Thyroid gland (tissue), 4 donors: ENCODE measurements around the gene BCAM. TPM values are rescaled to one million over a fixed set of nuclear protein-coding genes. Genes with fewer than 3 reads are reported as not detected.

Experiments used
- DNase-seq, 2 donors: peaks; one replicate each; pipeline ENCODE4 v3.0.0-alpha.2; 2019
- H3K27ac ChIP-seq, 3 donors: fragments of 200-600 bp; sonication (generic); 1 replicate in 2 of 3; 2 replicates in 1 of 3; pipeline ENCODE4 v1.5.1; 2016 to 2019; ENCODE audit warnings: mild to moderate bottlenecking in 1 of 3, moderate library complexity in 1 of 3
- H3K27me3 ChIP-seq: fragments of 200-600 bp; sonication (generic); one replicate; pipeline ENCODE4 v1.5.1; 2019
- H3K36me3 ChIP-seq, 2 donors: fragments of 200-600 bp; sonication (generic); one replicate each; pipeline ENCODE4 v1.5.1; 2016 to 2019
- H3K4me1 ChIP-seq, 2 donors: fragments of 200-600 bp; sonication (generic); one replicate each; pipeline ENCODE4 v1.5.1; 2017 to 2019
- H3K4me3 ChIP-seq, 3 donors: fragments of 200-600 bp; sonication (generic); replicated peaks in 1 of 3; 1 replicate in 2 of 3; 2 replicates in 1 of 3; pipeline ENCODE4 v1.5.1; 2016; ENCODE audit warnings: mild to moderate bottlenecking in 1 of 3
- H3K9me3 ChIP-seq: fragments of 200-600 bp; sonication (generic); one replicate; pipeline ENCODE4 v1.5.1; 2017
- CTCF ChIP-seq, 6 experiments: fragments of 200-600 bp in 3 of 6; fragments of 450-650 bp in 3 of 6; sonication (generic) in 3 of 6; IDR thresholded peaks; one replicate each; pipeline ENCODE4 v1.5.1; 2016 to 2019; ENCODE audit warnings: antibody characterized with exemption in 6 of 6, mild to moderate bottlenecking in 2 of 6, inconsistent platforms in 1 of 6, moderate library complexity in 1 of 6
- POLR2A ChIP-seq, 2 donors: fragments of 450-650 bp; IDR thresholded peaks; one replicate each; pipeline ENCODE4 v1.6.1; 2017; ENCODE audit warnings: antibody characterized with exemption in 2 of 2, mild to moderate bottlenecking in 2 of 2, moderate library complexity in 1 of 2
- WGBS, 2 donors: methylation state at CpG; one replicate each; pipeline ENCODE4 v1.1.5; 2017; 5-methylcytosine and 5-hydroxymethylcytosine counted together
- intact Hi-C: fragments of 100-400 bp; cut with DNase I; formaldehyde crosslinking; loops from one replicate; pipeline ENCODE4 v1.15.1; 2023
- total RNA-seq, 4 donors: library from RNA; depleted of rRNA; stranded (reverse); fragments of >200 nt; gene quantifications; one replicate each; pipeline ENCODE4 v1.2.3, GENCODE V29; 2016

BCAM gene
- total RNA-seq, 4 donors from 2014 or later, result 156 to 391 (median 285) TPM

GRCh38 chr19:44783545-44783944 is 25.4 kb upstream of the BCAM start:
- Histone ChIP-seq H3K27ac (no peak overlapping the region), H3K36me3 (no peaks in the 10 kb centered on the region), H3K9me3 (no peaks in the 10 kb centered on the region), H3K27me3 (no peaks in the 10 kb centered on the region), H3K4me3 (no peak overlapping the region), H3K4me1 (peaks cover 0 to 3% of the 10 kb centered on the region in 2 donors)
- intact Hi-C loops, result loop anchor here (10.0 kb wide), 2 partner anchors 171 to 209 kb away; partner anchors contain the start of gene CLPTM1
- 97% methylated on average over 4 of the region's 4 CpGs for WGBS, 2 donors
- DNase-seq, result no peak
- TF ChIP-seq CTCF (IDR thresholded peaks at IDR 0.05) (no peak), POLR2A (IDR thresholded peaks at IDR 0.05) (no peak)

- H3K36me3 ChIP-seq, result no peaks in the 10 kb centered on the region
- no peaks in the 10 kb centered on the region for H3K27me3 ChIP-seq
- DNase-seq, result no peak
- H3K4me3 ChIP-seq, result no peak overlapping the region
- no peak overlapping the region for H3K27ac ChIP-seq
- H3K9me3 ChIP-seq, result no peaks in the 10 kb centered on the region
- 79 to 84% methylated on average over 3 of the region's 3 CpGs for WGBS, 2 donors
- peaks cover 0 to 3% of the 10 kb centered on the region in 2 donors for H3K4me1 ChIP-seq
- intact Hi-C loops, result loop anchor here (10.0 kb wide), 2 partner anchors 170 to 210 kb away; partner anchors contain the start of gene CLPTM1
- no peak for TF ChIP-seq CTCF (IDR thresholded peaks at IDR 0.05)
- TF ChIP-seq POLR2A (IDR thresholded peaks at IDR 0.05), result no peak
Measured at GRCh38 chr19:44785271-44785670, 23.6 kb upstream of the BCAM start.

- TF ChIP-seq CTCF (IDR thresholded peaks at IDR 0.05), result no peak
- no peak for TF ChIP-seq POLR2A (IDR thresholded peaks at IDR 0.05)
- no peak for DNase-seq
- H3K27ac ChIP-seq, result no peak overlapping the region
- intact Hi-C loops, result loop anchor here (10.0 kb wide), 2 partner anchors 169 to 211 kb away; partner anchors contain the start of gene CLPTM1
- 92 to 94% methylated on average over 15 of the region's 15 CpGs for WGBS, 2 donors
- no peaks in the 10 kb centered on the region for H3K9me3 ChIP-seq
- H3K27me3 ChIP-seq, result no peaks in the 10 kb centered on the region
- no peak overlapping the region for H3K4me3 ChIP-seq
- H3K4me1 ChIP-seq, result peaks cover 0 to 3% of the 10 kb centered on the region in 2 donors
- no peaks in the 10 kb centered on the region for H3K36me3 ChIP-seq
Measured at GRCh38 chr19:44785993-44786392, 22.9 kb upstream of the BCAM start.

- Histone ChIP-seq H3K9me3 (no peaks in the 10 kb centered on the region), H3K4me3 (no peak overlapping the region), H3K27ac (no peak overlapping the region), H3K27me3 (no peaks in the 10 kb centered on the region), H3K36me3 (no peaks in the 10 kb centered on the region), H3K4me1 (peaks cover 0 to 3% of the 10 kb centered on the region in 2 donors)
- WGBS, 2 donors, result 91 to 98% methylated on average over 6 of the region's 6 CpGs
- intact Hi-C loops, result loop anchor here (10.0 kb wide), 2 partner anchors 166 to 214 kb away; partner anchors contain the start of gene CLPTM1
- no peak for DNase-seq
- TF ChIP-seq CTCF (IDR thresholded peaks at IDR 0.05) (no peak), POLR2A (IDR thresholded peaks at IDR 0.05) (no peak)
Measured at GRCh38 chr19:44788971-44789370, 19.9 kb upstream of the BCAM start.

- whole genome bisulfite sequencing, 2 donors, result 84 to 89% methylated on average over 8 to 13 of the region's 13 CpGs
- no peaks in the 10 kb centered on the region for H3K27me3 ChIP-seq
- intact Hi-C loops, result loop anchor here (10.0 kb wide), 2 partner anchors 165 to 215 kb away; partner anchors contain the start of gene CLPTM1
- H3K4me3 ChIP-seq, result no peak overlapping the region
- DNase-seq, result no peak
- TF ChIP-seq CTCF (IDR thresholded peaks at IDR 0.05), result no peak
- no peak for TF ChIP-seq POLR2A (IDR thresholded peaks at IDR 0.05)
- H3K4me1 ChIP-seq, result no peaks in the 10 kb centered on the region
- no peaks in the 10 kb centered on the region for H3K9me3 ChIP-seq
- no peaks in the 10 kb centered on the region for H3K36me3 ChIP-seq
- no peak overlapping the region for H3K27ac ChIP-seq
Measured at GRCh38 chr19:44789943-44790483, 18.9 kb upstream of the BCAM start.
